Measurements from ENCODE around the gene USP4.
"Not testable (repeated sequence)": the region's sequence is repeated elsewhere in the genome, so short reads cannot be mapped to it uniquely, and the experiment has no call there.

Gene USP4

GRCh38 chr3:49240091-49240490 is 99.8 kb downstream of the USP4 start:
- not testable (repeated sequence) for DNase-seq

- DNase-seq, result no peak
Observed at GRCh38 chr3:49238274-49239127, 101.4 kb downstream of the USP4 start.

- no peak for DNase-seq
Observed at GRCh38 chr3:49237344-49237743, 102.5 kb downstream of the USP4 start.

GRCh38 chr3:49236226-49236625 is 103.6 kb downstream of the USP4 start:
- no peak for DNase-seq

- not testable (repeated sequence) for DNase-seq
Observed at GRCh38 chr3:49228817-49229216, 111.0 kb downstream of the USP4 start.
